GM12878 (cell line): ENCODE measurements around the gene RPL10A. TPM values are rescaled to one million over a fixed set of nuclear protein-coding genes. Genes with fewer than 3 reads are reported as not detected.
A peak's percentile ranks its signal among the peaks of the same experiment; 100 is the strongest.

Experiments used
- ATAC-seq: fragments of 200-7000 bp; cut with Tn5 transposase; 3 replicates; pipeline ENCODE4 v1.9.1; 2020; ENCODE audit warnings: mild to moderate bottlenecking, moderate library complexity
- BruUV-seq: library from RNA; stranded (reverse); fragments of 400-500 nt; replicated peaks from 2 replicates; lab custom pipeline; 2021; lab: Mats Ljungman, UMichigan
- CTCF ChIA-PET: fragments of 300-600 bp; sonication (Branson Sonifier 250); formaldehyde crosslinking; extraction: SDS; loops from one replicate; lab custom pipeline; 2021; ENCODE audit warnings: inconsistent platforms; lab: Yijun Ruan, JAX
- POLR2A ChIA-PET: fragments of 350-600 bp; formaldehyde crosslinking; extraction: SDS; loops from one replicate; lab custom pipeline; 2021; ENCODE audit warnings: inconsistent platforms; lab: Charles Lee
- RAD21 ChIA-PET: fragments of 300-600 bp; sonication (Branson Sonifier 250); formaldehyde crosslinking; loops from one replicate; lab custom pipeline; 2023; ENCODE audit warnings: antibody characterized with exemption; ENCODE audit not compliant: unreplicated experiment; lab: Charles Lee
- SMC1A ChIA-PET: fragments of 300-600 bp; sonication (Branson Sonifier 250); formaldehyde crosslinking; loops from one replicate; lab custom pipeline; 2023; ENCODE audit not compliant: unreplicated experiment, uncharacterized antibody; lab: Charles Lee
- DNase-seq: peaks from one replicate; pipeline ENCODE4 v3.0.0-alpha.2; 2011; ENCODE audit warnings: low read depth, low spot score
- FAIRE-seq: peaks from 3 replicates; lab custom pipeline; 2011; peaks lifted over from hg19 to GRCh38; lab: Jason Lieb, UNC
- H2AFZ ChIP-seq: 2 replicates; pipeline ENCODE4 v1.6.0; 2011; ENCODE audit warnings: low read depth, low read length, control low read depth; ENCODE audit not compliant: control insufficient read depth
- H3K27ac ChIP-seq: 2 replicates; pipeline ENCODE4 v1.5.1; 2011; ENCODE audit warnings: control low read depth; ENCODE audit not compliant: control insufficient read depth, insufficient read depth
- H3K27me3 ChIP-seq, 2 experiments: replicated peaks in 1 of 2; 2 replicates each; pipeline versions ENCODE4 v1.6.0 to v1.6.1; 2011; ENCODE audit warnings: low read length in 1 of 2; ENCODE audit not compliant: control insufficient read depth in 2 of 2, insufficient read depth in 2 of 2
- H3K36me3 ChIP-seq, 2 experiments: 2 replicates each; pipeline ENCODE4 v1.5.1; 2011; ENCODE audit warnings: low read length in 1 of 2; ENCODE audit not compliant: control insufficient read depth in 2 of 2, insufficient read depth in 2 of 2
- H3K4me1 ChIP-seq: 2 replicates; pipeline ENCODE4 v1.6.1; 2011; ENCODE audit warnings: mild to moderate bottlenecking, low read length, moderate library complexity, mixed read lengths; ENCODE audit not compliant: control insufficient read depth, insufficient read depth
- H3K4me2 ChIP-seq: 2 replicates; pipeline ENCODE4 v1.6.0; 2011; ENCODE audit warnings: control low read depth; ENCODE audit not compliant: control insufficient read depth, insufficient read depth
- H3K4me3 ChIP-seq: fragments of 200-600 bp; sonication (generic); 2 replicates; pipeline ENCODE4 v1.5.1; 2016
- H3K79me2 ChIP-seq: 2 replicates; pipeline ENCODE4 v1.6.0; 2011; ENCODE audit warnings: low read length; ENCODE audit not compliant: control insufficient read depth, insufficient read depth
- H3K9ac ChIP-seq: 2 replicates; pipeline ENCODE4 v1.8.0; 2011; ENCODE audit warnings: low read length, control low read depth, mixed read lengths; ENCODE audit not compliant: control insufficient read depth, insufficient read depth
- H3K9me3 ChIP-seq: replicated peaks from 3 replicates; pipeline ENCODE4 v1.5.1; 2011; ENCODE audit warnings: mild to moderate bottlenecking, low read length; ENCODE audit not compliant: control insufficient read depth, insufficient read depth
- H4K20me1 ChIP-seq: 2 replicates; pipeline ENCODE4 v1.6.0; 2011; ENCODE audit not compliant: control insufficient read depth, insufficient read depth
- ASH2L ChIP-seq: fragments of 300-600, 200-600 bp; sonication (generic); IDR thresholded peaks from 2 replicates; pipeline ENCODE4 v1.6.1; 2017; ENCODE audit warnings: low read depth, mild to moderate bottlenecking, borderline replicate concordance
- CBX5 ChIP-seq: sonication (generic); IDR thresholded peaks from 2 replicates; pipeline ENCODE4 v1.6.1; 2016; ENCODE audit warnings: low read depth, moderate library complexity, mild to moderate bottlenecking, inconsistent platforms
- CTCF ChIP-seq, 3 experiments: IDR thresholded peaks in 2 of 3; conservative IDR thresholded peaks in 1 of 3; 2 replicates each; pipeline ENCODE4 v1.5.1; 2011; ENCODE audit warnings: low read depth in 3 of 3, low read length in 3 of 3, mild to moderate bottlenecking in 3 of 3, control low read depth in 2 of 3, moderate library complexity in 2 of 3, inconsistent platforms in 1 of 3, mixed read lengths in 1 of 3; ENCODE audit not compliant: control insufficient read depth in 2 of 3, insufficient read depth in 1 of 3; ENCODE audit errors: extremely low read depth in 1 of 3
- CUX1 ChIP-seq: IDR thresholded peaks from 2 replicates; pipeline ENCODE4 v1.6.1; 2012; ENCODE audit warnings: improper control_type of control experiment, low read depth, low read length; ENCODE audit not compliant: insufficient replicate concordance
- EZH2 ChIP-seq: IDR thresholded peaks from 2 replicates; pipeline ENCODE4 v1.6.1; 2012; ENCODE audit warnings: low read depth, mild to moderate bottlenecking, control low read depth, inconsistent platforms, low read length, borderline replicate concordance; ENCODE audit not compliant: control insufficient read depth
- MYB ChIP-seq: fragments of 150-350 bp; IDR thresholded peaks from 2 replicates; pipeline ENCODE4 v1.6.1; 2014; ENCODE audit warnings: mild to moderate bottlenecking, low read depth, low read length, borderline replicate concordance
- NBN ChIP-seq: fragments of 450-650 bp; IDR thresholded peaks from 2 replicates; pipeline ENCODE4 v1.6.1; 2016
- POLR2A ChIP-seq: IDR thresholded peaks from 2 replicates; pipeline ENCODE4 v1.6.1; 2011; ENCODE audit warnings: low read depth, mild to moderate bottlenecking, low read length
- POLR2AphosphoS2 ChIP-seq: IDR thresholded peaks from 2 replicates; pipeline ENCODE4 v1.6.1; 2011; ENCODE audit warnings: low read depth, mild to moderate bottlenecking, low read length, improper control_type of control experiment, moderate library complexity
- SP1 ChIP-seq: IDR thresholded peaks from one replicate; pipeline ENCODE4 v1.6.1; 2011; ENCODE audit warnings: low read depth, low read length
- YY1 ChIP-seq: IDR thresholded peaks from 2 replicates; pipeline ENCODE4 v1.6.1; 2011; ENCODE audit warnings: low read depth, mild to moderate bottlenecking, low read length
- ZBED1 ChIP-seq: IDR thresholded peaks from 2 replicates; pipeline ENCODE4 v1.6.1; 2016; ENCODE audit warnings: borderline replicate concordance
- ZNF274 ChIP-seq: IDR thresholded peaks from one replicate; pipeline ENCODE4 v1.8.0; 2011; ENCODE audit not compliant: insufficient read length, insufficient read depth
- WGBS: methylation state at CpG from one replicate; pipeline ENCODE4 v1.1.6; 2016; ENCODE audit warnings: low lambda C conversion rate; ENCODE audit not compliant: insufficient replicate concordance, insufficient coverage; ENCODE audit errors: missing lambda C conversion rate; 5-methylcytosine and 5-hydroxymethylcytosine counted together
- in situ Hi-C: fragments of 300-500 bp; cut with MboI; formaldehyde crosslinking; loops from 9 replicates; pipeline ENCODE4 v1.14.3; 2018; ENCODE audit warnings: mixed read lengths
- intact Hi-C: fragments of 100-400 bp; cut with micrococcal nuclease; formaldehyde crosslinking; loops from one replicate; pipeline ENCODE4 v1.14.2; 2022; ENCODE audit not compliant: unreplicated experiment
- polyA plus RNA-seq, 11 experiments: library from polyadenylated mRNA; depleted of rRNA in 4 of 11; unstranded in 6 of 11; stranded (reverse) in 5 of 11; fragments of >200 nt; fragmentation: Nextera tagmentation in 4 of 11; fragmentation: Illumina TruSeq in 1 of 11; extraction: Ambion mirVana in 4 of 11; extraction: Trizol in 1 of 11; gene quantifications; 1 replicate in 1 of 11; 2 replicates in 10 of 11; pipeline versions ENCODE4 v1.2.1 to v1.2.3, GENCODE V29; 2011 to 2016; ENCODE audit warnings: inconsistent platforms in 2 of 11, missing spikeins in 2 of 11, low read depth in 1 of 11
- total RNA-seq, 4 experiments: library from RNA; depleted of rRNA in 3 of 4; stranded (reverse); fragments of >200 nt in 3 of 4; fragmentation: Illumina TruSeq in 1 of 4; extraction: Trizol in 1 of 4; gene quantifications; 2 replicates each; pipeline versions ENCODE4 v1.2.1 to v1.2.3, GENCODE V29; 2013 to 2021
- TF ChIP-seq, protein P1 (sequence below): fragments of 450-650 bp; IDR thresholded peaks from 2 replicates; pipeline ENCODE4 v1.6.1; 2017; ENCODE audit warnings: mild to moderate bottlenecking, low read depth, inconsistent platforms; ENCODE audit not compliant: poor library complexity, severe bottlenecking

Gene RPL10A
- total and polyA plus RNA-seq, 10 of the 15 experiments (the other 5 are each of a cell fraction or from before 2014, with no cell fraction given) = 833 to 4,029 (median 2,795) TPM

- no peak overlapping the region for H3K9ac ChIP-seq
- no peak overlapping the region for H3K27ac ChIP-seq
- H3K4me2 ChIP-seq = no peak overlapping the region
- WGBS = 51% methylated on average over 9 of the region's 9 CpGs
- ATAC-seq (no peak; the same call in 2 of the 3 replicates), DNase-seq (no peak), FAIRE-seq (no peak)
- RAD21 ChIA-PET = interaction anchor here (1.8 kb wide), 1 partner anchor 22 kb away, joined by 4 read pairs; no protein-coding TSS in a partner anchor
- no peak overlapping the region for H3K4me3 ChIP-seq
- H3K4me1 ChIP-seq = no peaks in the 10 kb centered on the region
- CTCF ChIA-PET = interaction anchor here (2.4 kb wide), 1 partner anchor 180 kb away, joined by 7 read pairs; no protein-coding TSS in a partner anchor
- H3K36me3 ChIP-seq = peaks cover 14% of the 10 kb centered on the region in 2 experiments
- H2AFZ ChIP-seq = no peak overlapping the region
- BruUV-seq = no TSS peak
- POLR2A ChIA-PET = interaction anchor here (0.6 kb wide), 4 partner anchors 17 to 265 kb away, joined by 3 to 9 read pairs (median 5); no protein-coding TSS in a partner anchor
- no peaks in the 10 kb centered on the region for H3K27me3 ChIP-seq
- peaks cover 7% of the 10 kb centered on the region; the same call in 1 of the 2 replicates for H4K20me1 ChIP-seq
- H3K79me2 ChIP-seq = peaks cover 32% of the 10 kb centered on the region
- SMC1A ChIA-PET = no interaction called here
- no peaks in the 10 kb centered on the region for H3K9me3 ChIP-seq
- intact Hi-C loops = no loop called here
- in situ Hi-C loops = no loop called here
- TF ChIP-seq ZNF274 (no peak), CTCF (IDR thresholded peaks at IDR 0.05 in 2 of 3, conservative IDR thresholded peaks at IDR 0.05 in 1 of 3; ENCODE audit: control insufficient read depth in 2 of 3, extremely low read depth in 1 of 3, insufficient read depth in 1 of 3, low read depth in 3 of 3, low read length in 3 of 3) (no peak), POLR2A (peak; percentile 61; the same call in 1 of the 2 replicates), POLR2AphosphoS2 (peak; percentile 27; the same call in 1 of the 2 replicates), CBX5 (no peak), ZBED1 (no peak), SP1 (no peak), CUX1 (no peak), NBN (no peak), EZH2 (no peak), ASH2L (no peak), MYB (no peak), YY1 (no peak)
- TF ChIP-seq, protein P1, sequence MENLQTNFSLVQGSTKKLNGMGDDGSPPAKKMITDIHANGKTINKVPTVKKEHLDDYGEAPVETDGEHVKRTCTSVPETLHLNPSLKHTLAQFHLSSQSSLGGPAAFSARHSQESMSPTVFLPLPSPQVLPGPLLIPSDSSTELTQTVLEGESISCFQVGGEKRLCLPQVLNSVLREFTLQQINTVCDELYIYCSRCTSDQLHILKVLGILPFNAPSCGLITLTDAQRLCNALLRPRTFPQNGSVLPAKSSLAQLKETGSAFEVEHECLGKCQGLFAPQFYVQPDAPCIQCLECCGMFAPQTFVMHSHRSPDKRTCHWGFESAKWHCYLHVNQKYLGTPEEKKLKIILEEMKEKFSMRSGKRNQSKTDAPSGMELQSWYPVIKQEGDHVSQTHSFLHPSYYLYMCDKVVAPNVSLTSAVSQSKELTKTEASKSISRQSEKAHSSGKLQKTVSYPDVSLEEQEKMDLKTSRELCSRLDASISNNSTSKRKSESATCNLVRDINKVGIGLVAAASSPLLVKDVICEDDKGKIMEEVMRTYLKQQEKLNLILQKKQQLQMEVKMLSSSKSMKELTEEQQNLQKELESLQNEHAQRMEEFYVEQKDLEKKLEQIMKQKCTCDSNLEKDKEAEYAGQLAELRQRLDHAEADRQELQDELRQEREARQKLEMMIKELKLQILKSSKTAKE = no peak
Measured at GRCh38 chr6:35473075-35473849, 5.1 kb downstream of the RPL10A start.
